Measurements from ENCODE around the gene NECTIN1.

DNA sequence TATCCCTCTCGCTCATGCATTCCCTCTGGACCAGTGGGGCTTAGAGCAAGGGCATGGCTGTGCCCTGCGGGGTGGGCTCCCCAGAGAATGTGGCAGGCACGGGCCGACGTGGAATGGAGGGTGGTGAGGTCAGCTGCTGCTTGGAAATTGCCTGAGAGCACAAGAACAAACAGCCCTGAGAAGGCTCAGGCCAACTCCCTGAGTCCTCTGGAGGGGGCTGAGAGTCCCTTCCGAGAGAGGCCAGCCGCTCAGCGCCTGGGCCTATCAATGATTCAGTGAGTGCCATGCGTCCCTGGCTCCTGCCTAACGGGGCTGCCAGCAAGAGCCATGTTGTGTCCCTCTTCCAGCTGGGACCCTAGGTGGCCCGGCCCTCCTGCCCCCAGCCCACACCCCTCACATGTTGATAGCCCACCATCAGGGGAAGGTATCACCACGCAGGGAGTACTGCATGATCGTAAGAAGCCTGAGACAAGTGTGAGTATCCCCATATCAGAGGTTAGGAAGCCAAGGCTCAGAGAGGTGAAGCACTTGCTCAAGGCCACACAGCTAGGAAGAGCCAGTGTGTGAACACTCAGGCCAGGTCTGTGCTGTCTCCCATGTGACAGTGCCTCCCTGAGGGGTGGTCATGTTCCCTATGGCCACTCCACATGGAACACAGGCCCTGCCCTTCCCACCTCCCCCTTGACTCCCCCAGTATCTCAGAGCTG lies 55.8 kb downstream of the NECTIN1 start:
- TF ChIP-seq POLR2A (IDR thresholded peaks at IDR 0.05) (no peak), CTCF (IDR thresholded peaks at IDR 0.05) (no peak), POLR2AphosphoS5 (IDR thresholded peaks at IDR 0.05; ENCODE audit: insufficient read depth in 1 of 2, low read depth in 1 of 2) (no peak)
